ENCODE data around the gene KHSRP. TPM values are rescaled to one million over a fixed set of nuclear protein-coding genes. Genes with fewer than 3 reads are reported as not detected.

The KHSRP gene
- total and polyA plus RNA-seq, 11 donors, result 53.9 to 122 (median 89.3) TPM

GRCh38 chr19:6418562-6418932, 6.1 kb downstream of the KHSRP start:
- 92 to 99% (median 94%) methylated on average over 7 to 19 of the region's 19 CpGs for WGBS, 4 donors
- no peak overlapping the region for H3K4me3 ChIP-seq

GRCh38 chr19:6417713-6418561, 6.7 kb downstream of the KHSRP start:
- Histone ChIP-seq H3K27ac (no peak overlapping the region), H3K4me3 (no peak overlapping the region), H3K36me3 (peaks cover 0 to 90% (median 81%) of the 10 kb centered on the region in 9 donors), H3K4me1 (peaks cover 0 to 25% (median 10%) of the 10 kb centered on the region in 12 donors), H3K9me3 (no peaks in the 10 kb centered on the region), H3K27me3 (no peaks in the 10 kb centered on the region)
- no peak for TF ChIP-seq POLR2A (IDR thresholded peaks at IDR 0.05)
- peak in 10 of 12 donors; percentile 14 to 60 (median 32) for TF ChIP-seq CTCF (IDR thresholded peaks at IDR 0.05)
- ATAC-seq (peak in 3 of 4 donors; percentile 51 to 69 (median 54)), DNase-seq (no peak)
- intact Hi-C loops (cut with DNase I), result loop anchor here in 1 of 10 donors (10.0 kb wide), 1 partner anchor 213 kb away; no protein-coding TSS in a partner anchor
- 67 to 75% (median 73%) methylated on average over 26 to 33 of the region's 33 CpGs for WGBS, 4 donors

More at GRCh38 chr19:6418562-6418932, 6.1 kb downstream of the KHSRP start:
- no peak overlapping the region for H3K27ac ChIP-seq
- no peak for ATAC-seq
- H3K4me1 ChIP-seq, result peaks cover 0 to 30% (median 16%) of the 10 kb centered on the region in 12 donors
- no peaks in the 10 kb centered on the region for H3K9me3 ChIP-seq
- no peaks in the 10 kb centered on the region for H3K27me3 ChIP-seq
- H3K36me3 ChIP-seq, result peaks cover 0 to 87% (median 81%) of the 10 kb centered on the region in 9 donors
- TF ChIP-seq CTCF (IDR thresholded peaks at IDR 0.05), result no peak
- TF ChIP-seq POLR2A (IDR thresholded peaks at IDR 0.05), result no peak
- intact Hi-C loops (cut with DNase I), result loop anchor here in 1 of 10 donors (10.0 kb wide), 1 partner anchor 214 kb away; no protein-coding TSS in a partner anchor
- DNase-seq, result no peak

- H3K27ac ChIP-seq, result no peak overlapping the region
- H3K4me3 ChIP-seq, result no peak overlapping the region
- no peak for ATAC-seq
- peaks cover 0 to 84% (median 80%) of the 10 kb centered on the region in 9 donors for H3K36me3 ChIP-seq
- intact Hi-C loops (cut with DNase I), result loop anchor here in 1 of 10 donors (10.0 kb wide), 1 partner anchor 212 kb away; no protein-coding TSS in a partner anchor
- 92 to 94% (median 93%) methylated on average over 22 to 29 of the region's 29 CpGs for WGBS, 4 donors
- no peak for DNase-seq
- peaks cover 0 to 19% (median 2%) of the 10 kb centered on the region in 12 donors for H3K4me1 ChIP-seq
- TF ChIP-seq POLR2A (IDR thresholded peaks at IDR 0.05), result no peak
- no peak for TF ChIP-seq CTCF (IDR thresholded peaks at IDR 0.05)
- H3K9me3 ChIP-seq, result no peaks in the 10 kb centered on the region
- H3K27me3 ChIP-seq, result no peaks in the 10 kb centered on the region
Measured at GRCh38 chr19:6416658-6417405, 7.8 kb downstream of the KHSRP start.
